Small intestine (tissue), 7 donors: ENCODE data around the gene PXDN. TPM values are rescaled to one million over a fixed set of nuclear protein-coding genes. Genes with fewer than 3 reads are reported as not detected.
A peak's percentile ranks its signal among the peaks of the same experiment; 100 is the strongest.
"Not testable (repeated sequence)": the region's sequence is repeated elsewhere in the genome, so short reads cannot be mapped to it uniquely, and the experiment has no call there.

Experiments used
- DNase-seq, 2 donors: peaks; one replicate each; pipeline versions ENCODE4 v3.0.0 to v3.0.0-alpha.2; 2013
- FAIRE-seq: peaks from 2 replicates; lab custom pipeline; 2012; peaks lifted over from hg19 to GRCh38; lab: Jason Lieb, UNC
- H3K27ac ChIP-seq, 3 donors: one replicate each; pipeline ENCODE4 v1.5.1; 2013; ENCODE audit warnings: low read length in 2 of 3, mild to moderate bottlenecking in 2 of 3, control low read depth in 1 of 3, inconsistent platforms in 1 of 3, low read depth in 1 of 3, moderate library complexity in 1 of 3
- H3K27me3 ChIP-seq, 3 donors: one replicate each; pipeline ENCODE4 v1.6.1; 2013; ENCODE audit warnings: low read length in 3 of 3, inconsistent platforms in 1 of 3; ENCODE audit not compliant: control insufficient read depth in 3 of 3, insufficient read depth in 3 of 3
- H3K36me3 ChIP-seq, 3 donors: one replicate each; pipeline ENCODE4 v1.6.1; 2013; ENCODE audit warnings: low read length in 3 of 3, inconsistent platforms in 1 of 3, low read depth in 1 of 3, mild to moderate bottlenecking in 1 of 3, moderate library complexity in 1 of 3; ENCODE audit not compliant: control insufficient read depth in 3 of 3, insufficient read depth in 2 of 3
- H3K4me1 ChIP-seq, 3 donors: one replicate each; pipeline ENCODE4 v1.6.1; 2013; ENCODE audit warnings: low read length in 2 of 3, inconsistent platforms in 1 of 3, low read depth in 1 of 3, mild to moderate bottlenecking in 1 of 3, moderate library complexity in 1 of 3; ENCODE audit not compliant: control insufficient read depth in 3 of 3, insufficient read depth in 2 of 3
- H3K4me3 ChIP-seq, 3 donors: one replicate each; pipeline ENCODE4 v1.5.1; 2013; ENCODE audit warnings: low read length in 3 of 3, control low read depth in 1 of 3, inconsistent platforms in 1 of 3, low read depth in 1 of 3, mild to moderate bottlenecking in 1 of 3, moderate library complexity in 1 of 3
- H3K9me3 ChIP-seq, 2 donors: one replicate each; pipeline ENCODE4 v1.6.1; 2013; ENCODE audit warnings: low read depth in 1 of 2, low read length in 1 of 2; ENCODE audit not compliant: control insufficient read depth in 2 of 2, insufficient read depth in 1 of 2
- WGBS, 3 donors: extraction: QIAGEN DNeasy Blood & Tissue Kit; methylation state at CpG; one replicate each; pipeline ENCODE4 v1.1.7; 2013; 5-methylcytosine and 5-hydroxymethylcytosine counted together
- polyA plus RNA-seq, 4 donors: library from polyadenylated mRNA; stranded (reverse) in 3 of 4; unstranded in 1 of 4; fragments of 200-250 nt in 3 of 4; fragments of 120-200 nt in 1 of 4; gene quantifications; one replicate each; pipeline versions ENCODE4 v1.2.1 to v1.2.3, GENCODE V29; 2013
- donor health status: healthy with polysubstance abuse.
- donor health status: control.
- donor health status: control.
- donor health status: Bipolar disorder and iron deficiency.
- donor health status: healthy.

Gene PXDN
- polyA plus RNA-seq, 4 donors = 0.81 to 38.9 (median 6.6) TPM

- no peaks in the 10 kb centered on the region for H3K27me3 ChIP-seq
- FAIRE-seq (no peak), DNase-seq (no peak)
- no peak overlapping the region for H3K4me3 ChIP-seq
- no peak overlapping the region for H3K27ac ChIP-seq
- peaks cover 0 to 47% (median 0%) of the 10 kb centered on the region in 3 donors for H3K36me3 ChIP-seq
- WGBS, 3 donors = 89 to 92% (median 90%) methylated on average over 33 of the region's 33 CpGs
- no peaks in the 10 kb centered on the region for H3K9me3 ChIP-seq
- H3K4me1 ChIP-seq = no peaks in the 10 kb centered on the region
Measured at GRCh38 chr2:1680222-1681016, 63.9 kb downstream of the PXDN start.

DNA sequence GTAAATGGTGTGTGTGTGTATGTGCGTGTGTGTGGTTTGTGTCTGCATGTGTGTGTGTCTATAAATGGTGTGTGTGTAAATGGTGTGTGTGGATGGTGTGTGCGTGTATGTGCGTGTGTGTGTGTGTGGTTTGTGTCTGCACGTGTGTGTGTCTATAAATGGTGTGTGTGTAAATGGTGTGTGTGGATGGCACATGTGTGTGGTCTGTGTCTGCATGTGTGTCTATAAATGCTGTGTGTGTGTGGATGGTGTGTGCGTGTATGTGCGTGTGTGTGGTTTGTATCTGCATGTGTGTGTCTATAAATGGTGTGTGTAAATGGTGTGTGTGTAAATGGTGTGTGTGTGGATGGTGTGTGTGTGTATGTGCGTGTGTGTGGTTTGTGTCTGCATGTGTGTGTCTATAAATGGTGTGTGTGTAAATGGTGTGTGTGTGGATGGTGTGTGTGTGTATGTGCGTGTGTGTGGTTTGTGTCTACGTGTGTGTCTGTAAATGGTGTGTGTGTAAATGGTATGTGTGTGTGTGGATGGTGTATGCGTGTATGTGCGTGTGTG, 64.8 kb downstream of the PXDN start:
- 86 to 95% (median 88%) methylated on average over 11 of the region's 11 CpGs for WGBS, 3 donors
- H3K36me3 ChIP-seq = peaks cover 0 to 51% (median 0%) of the 10 kb centered on the region in 3 donors
- FAIRE-seq = not testable (repeated sequence)

GRCh38 chr2:1679065-1679464, 65.2 kb downstream of the PXDN start:
- peaks cover 0 to 54% (median 0%) of the 10 kb centered on the region in 3 donors for H3K36me3 ChIP-seq
- not testable (repeated sequence) for H3K9me3 ChIP-seq, H3K27ac ChIP-seq, FAIRE-seq, H3K4me1 ChIP-seq, H3K27me3 ChIP-seq, DNase-seq, H3K4me3 ChIP-seq
- 87 to 95% (median 91%) methylated on average over 7 of the region's 7 CpGs for WGBS, 3 donors

More for the DNA sequence above, 64.8 kb downstream of the PXDN start:
- H3K9me3 ChIP-seq, H3K27ac ChIP-seq, H3K27me3 ChIP-seq, H3K4me1 ChIP-seq, DNase-seq, H3K4me3 ChIP-seq: not testable (repeated sequence)

GRCh38 chr2:1678609-1679008, 65.7 kb downstream of the PXDN start:
- 85 to 89% (median 87%) methylated on average over 14 of the region's 14 CpGs for WGBS, 3 donors
- H3K36me3 ChIP-seq = peaks cover 0 to 56% (median 0%) of the 10 kb centered on the region in 3 donors

DNA sequence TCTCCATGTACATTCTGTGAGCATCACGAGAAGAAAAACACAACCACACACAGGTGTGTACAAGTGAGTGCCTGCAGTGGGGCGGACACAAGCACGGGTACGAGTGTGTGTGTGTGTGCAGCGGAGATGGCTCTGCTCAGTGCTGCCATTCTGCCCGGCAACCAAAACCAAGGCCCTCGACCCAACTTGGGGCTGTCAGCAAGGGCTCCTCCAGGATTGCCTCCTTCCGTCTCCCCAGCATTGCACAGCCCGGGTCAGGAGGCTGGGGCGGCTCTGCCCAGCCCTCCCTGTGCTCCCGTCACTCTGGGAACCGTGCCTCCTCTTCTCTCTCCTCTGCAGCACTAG, 66.5 kb downstream of the PXDN start:
- Histone ChIP-seq H3K4me1 (no peaks in the 10 kb centered on the region), H3K4me3 (no peak overlapping the region), H3K27me3 (no peaks in the 10 kb centered on the region), H3K9me3 (no peaks in the 10 kb centered on the region), H3K27ac (no peak overlapping the region), H3K36me3 (peaks cover 0 to 63% (median 0%) of the 10 kb centered on the region in 3 donors)
- 88 to 92% (median 90%) methylated on average over 12 of the region's 12 CpGs for WGBS, 3 donors
- FAIRE-seq (no peak), DNase-seq (no peak)

More at GRCh38 chr2:1678609-1679008, 65.7 kb downstream of the PXDN start:
- Histone ChIP-seq H3K4me1 (no peaks in the 10 kb centered on the region), H3K9me3 (no peaks in the 10 kb centered on the region), H3K27ac (peak overlapping the region in 1 of 3 donors; percentile 47), H3K27me3 (no peaks in the 10 kb centered on the region), H3K4me3 (no peak overlapping the region)
- FAIRE-seq = no peak
- no peak for DNase-seq

- H3K27me3 ChIP-seq = no peaks in the 10 kb centered on the region
- H3K36me3 ChIP-seq = peaks cover 0 to 64% (median 0%) of the 10 kb centered on the region in 3 donors
- DNase-seq (no peak), FAIRE-seq (no peak)
- H3K27ac ChIP-seq = no peak overlapping the region
- WGBS, 3 donors = 85 to 90% (median 87%) methylated on average over 31 to 33 of the region's 33 CpGs
- no peak overlapping the region for H3K4me3 ChIP-seq
- H3K4me1 ChIP-seq = no peaks in the 10 kb centered on the region
- H3K9me3 ChIP-seq = no peaks in the 10 kb centered on the region
Measured at GRCh38 chr2:1676913-1677820, 67.1 kb downstream of the PXDN start.

DNA sequence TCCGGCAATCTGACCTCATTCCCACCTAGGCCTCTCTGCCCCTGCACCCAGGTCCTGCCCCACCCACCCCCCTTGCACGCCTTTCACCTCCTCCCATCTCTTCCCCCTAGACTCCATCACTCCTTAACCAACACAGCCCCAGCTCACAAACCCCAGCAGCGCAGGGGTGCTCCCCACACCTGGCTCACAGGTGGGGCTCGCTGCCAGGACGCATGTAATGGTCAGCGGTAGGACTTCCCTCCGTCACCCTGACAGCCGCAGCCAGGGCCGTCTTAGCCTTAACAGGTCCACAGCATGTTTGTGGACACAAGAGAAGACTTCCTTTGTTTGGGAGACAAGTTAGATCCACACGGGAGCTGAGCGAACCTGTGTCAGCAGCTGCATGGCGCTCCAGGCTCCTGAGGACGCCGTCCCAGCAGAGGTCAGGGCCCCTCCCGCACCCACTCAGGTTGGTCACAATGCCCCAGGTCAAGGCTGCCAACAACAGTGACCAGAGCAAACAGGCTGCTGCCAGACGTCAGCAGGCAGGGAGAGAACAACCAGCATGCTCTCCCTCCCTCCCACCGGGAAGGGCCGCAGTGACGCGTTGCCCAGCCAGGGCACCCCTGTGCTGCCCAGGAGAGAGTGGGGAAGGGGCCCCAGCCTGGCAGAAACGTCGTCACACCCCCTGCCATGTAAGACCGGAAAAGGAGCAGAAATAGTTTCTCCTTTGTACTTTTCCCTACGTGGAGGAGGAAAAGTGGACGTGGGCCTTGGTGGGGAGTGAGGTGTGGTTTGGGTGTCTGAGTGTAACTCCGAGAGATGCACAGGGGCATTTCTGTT, 68.0 kb downstream of the PXDN start:
- no peak overlapping the region for H3K27ac ChIP-seq
- H3K36me3 ChIP-seq = peaks cover 0 to 60% (median 0%) of the 10 kb centered on the region in 3 donors

More for the DNA sequence above, 68.0 kb downstream of the PXDN start:
- Histone ChIP-seq H3K4me1 (no peaks in the 10 kb centered on the region), H3K27me3 (no peaks in the 10 kb centered on the region), H3K4me3 (no peak overlapping the region), H3K9me3 (no peaks in the 10 kb centered on the region)
- DNase-seq (no peak), FAIRE-seq (no peak)
- 75 to 90% (median 85%) methylated on average over 24 to 26 of the region's 26 CpGs for WGBS, 3 donors
